HG02870 (cell line): ENCODE measurements around the gene IQSEC2.

Experiments used
- ATAC-seq: cut with Tn5 transposase; IDR thresholded peaks from one replicate; pipeline ENCODE4 v1.9.1; 2021; ENCODE audit warnings: mild to moderate bottlenecking, moderate library complexity; ENCODE audit not compliant: unreplicated experiment

The IQSEC2 gene

GRCh38 chrX:53246231-53246630, 35.2 kb downstream of the IQSEC2 start:
- ATAC-seq: no peak

- ATAC-seq: no peak
Measured at GRCh38 chrX:53244610-53245009, 36.8 kb downstream of the IQSEC2 start.

DNA sequence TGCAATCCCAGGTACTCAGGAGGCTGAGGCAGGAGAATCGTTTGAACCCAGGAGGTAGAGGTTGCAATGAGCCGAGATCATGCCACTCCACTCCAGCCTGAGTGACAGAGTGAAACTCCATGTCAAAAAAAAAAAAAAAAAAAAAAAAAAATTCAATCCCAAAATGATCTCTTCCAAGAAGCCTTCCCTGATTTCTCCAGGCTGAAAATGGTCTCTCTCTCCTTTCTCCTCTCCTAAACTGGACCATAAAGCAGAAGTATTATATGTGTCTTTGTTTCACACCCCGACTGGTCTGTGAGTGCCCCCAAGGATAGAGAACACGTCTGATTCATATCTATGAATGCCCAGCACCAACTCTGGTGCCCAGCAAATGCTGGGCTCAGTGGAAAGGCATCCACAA, 39.1 kb downstream of the IQSEC2 start:
- no peak for ATAC-seq

DNA sequence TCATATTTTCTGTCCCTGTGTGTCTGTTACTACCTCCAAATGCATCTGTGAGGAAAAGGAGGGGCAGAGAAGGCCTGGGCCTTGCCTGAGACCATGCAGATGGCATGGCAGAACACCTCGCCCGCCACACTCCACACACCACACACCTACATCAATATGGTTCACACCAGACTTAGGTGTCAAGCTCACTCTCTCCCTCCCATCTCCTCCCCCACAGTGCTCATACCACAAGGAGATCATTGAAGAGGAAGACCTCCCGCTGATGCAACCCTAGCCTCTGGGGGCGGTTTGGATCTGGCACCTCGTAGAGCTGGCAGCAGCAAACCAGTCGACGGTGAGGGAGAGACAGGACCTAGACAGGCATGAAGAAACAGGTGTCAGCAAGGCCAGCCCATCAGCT, 39.8 kb downstream of the IQSEC2 start:
- ATAC-seq: no peak

DNA sequence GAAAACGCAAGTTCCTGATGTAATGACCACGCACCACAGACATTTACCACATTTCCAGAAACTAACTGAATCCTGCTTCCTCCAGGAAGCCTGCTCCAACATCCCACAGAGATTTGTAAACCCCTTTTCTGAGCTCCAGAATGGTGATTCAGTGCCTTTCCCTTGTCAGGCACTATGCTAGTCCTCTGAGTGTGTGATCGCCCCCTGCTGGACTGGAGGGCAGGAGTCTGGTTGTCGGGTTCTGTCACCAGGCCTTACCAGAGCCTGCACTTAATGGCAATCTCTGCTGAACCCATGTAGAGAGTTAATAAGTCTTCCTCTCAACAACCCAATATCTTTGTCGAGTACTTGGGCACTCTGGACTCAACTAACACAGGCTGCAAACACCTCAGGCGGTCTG, 41.9 kb downstream of the IQSEC2 start:
- ATAC-seq: no peak

DNA sequence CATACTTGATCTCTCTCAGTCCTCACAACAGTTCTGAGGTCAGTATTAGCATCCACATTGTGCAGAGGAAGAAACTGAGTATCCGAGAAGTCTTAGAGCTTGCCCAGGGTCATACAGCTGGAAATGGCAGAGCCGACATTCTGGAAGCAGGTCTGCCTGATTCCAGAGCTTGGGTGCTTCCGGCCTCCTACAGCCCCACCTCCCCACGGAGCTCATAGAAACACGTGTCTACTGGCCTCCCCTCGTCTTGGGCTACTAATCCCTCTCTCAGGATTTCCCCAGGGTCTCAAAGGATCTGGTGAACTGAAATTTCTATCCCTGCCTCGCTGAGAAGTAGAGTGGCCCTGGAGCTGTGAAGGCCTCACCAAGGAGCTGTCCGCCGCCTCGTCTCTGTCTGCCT, 44.3 kb downstream of the IQSEC2 start:
- ATAC-seq: no peak

DNA sequence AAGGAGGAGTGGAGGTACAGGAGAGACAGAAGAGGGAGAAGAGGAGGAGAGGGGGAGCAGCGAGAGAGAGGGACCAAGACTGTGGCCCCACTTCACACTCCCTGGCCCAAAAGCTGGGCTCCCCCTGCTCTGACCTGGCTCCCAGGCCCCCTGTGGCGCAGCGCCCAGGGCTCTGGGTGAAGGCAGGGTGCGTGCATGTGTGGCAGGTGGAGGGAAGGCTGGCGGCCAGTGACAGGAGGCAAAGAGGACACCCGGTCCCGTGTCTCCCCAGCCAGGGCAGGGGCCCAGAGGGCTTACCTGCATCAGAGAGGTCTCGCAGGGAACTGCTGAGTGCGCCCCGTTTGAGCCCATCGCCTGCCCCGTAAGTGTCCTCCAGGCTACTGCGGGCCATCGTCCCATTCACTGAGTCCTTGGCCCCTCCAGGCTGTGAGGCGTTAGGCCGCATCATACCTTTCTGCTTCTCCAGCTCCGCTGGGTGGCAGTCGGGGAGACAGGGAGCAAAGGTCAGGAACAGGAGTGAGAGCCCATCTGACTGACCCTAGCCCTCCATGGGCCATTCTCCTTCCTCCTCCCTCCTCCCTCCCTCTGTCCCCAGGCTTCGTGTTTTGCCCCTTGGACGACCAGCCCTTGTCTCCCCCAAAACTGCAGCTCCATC, 45.2 kb downstream of the IQSEC2 start:
- no peak for ATAC-seq

DNA sequence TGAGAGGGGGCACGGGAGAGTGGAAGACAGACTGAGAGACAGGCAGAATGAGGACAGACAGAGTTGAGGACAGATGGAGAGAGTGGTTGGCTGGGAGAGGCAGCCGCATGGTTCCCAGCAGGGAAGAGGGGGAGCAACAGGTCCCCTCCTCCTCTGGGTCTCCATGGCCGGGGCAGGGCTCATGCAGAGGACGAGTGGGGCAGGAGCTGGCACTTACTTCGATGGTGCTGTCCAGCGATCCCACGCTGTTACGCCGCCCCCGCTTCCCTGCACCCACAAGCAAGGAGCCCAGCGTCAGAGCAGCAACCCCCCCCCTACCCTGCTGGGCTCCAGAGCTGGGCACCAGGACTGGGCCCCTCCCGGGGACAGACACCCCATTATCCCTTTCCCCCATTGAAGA, 45.8 kb downstream of the IQSEC2 start:
- no peak for ATAC-seq

GRCh38 chrX:53234484-53234883, 46.9 kb downstream of the IQSEC2 start:
- ATAC-seq: no peak

DNA sequence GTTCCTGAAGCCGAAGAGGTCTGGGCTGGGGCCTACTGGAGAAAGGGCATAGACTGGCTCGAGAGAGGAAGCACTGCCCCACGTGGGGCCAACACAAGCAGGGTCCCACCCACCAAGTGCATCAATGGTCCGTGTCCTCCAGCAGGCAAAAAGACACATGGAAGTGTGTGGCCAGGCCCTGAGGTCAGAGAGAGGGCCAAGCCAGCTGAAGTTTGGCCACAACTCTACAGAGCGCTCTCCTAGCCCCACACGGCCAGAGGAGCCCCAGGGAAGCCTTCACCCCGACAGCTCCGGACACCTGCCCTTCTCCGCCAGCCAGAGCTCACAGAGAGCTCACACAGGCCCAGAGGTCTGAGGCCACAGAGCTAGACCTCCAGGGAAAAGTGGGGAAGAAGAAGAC, 47.8 kb downstream of the IQSEC2 start:
- no peak for ATAC-seq

- no peak for ATAC-seq
Measured at GRCh38 chrX:53230116-53230515, 51.3 kb downstream of the IQSEC2 start.

DNA sequence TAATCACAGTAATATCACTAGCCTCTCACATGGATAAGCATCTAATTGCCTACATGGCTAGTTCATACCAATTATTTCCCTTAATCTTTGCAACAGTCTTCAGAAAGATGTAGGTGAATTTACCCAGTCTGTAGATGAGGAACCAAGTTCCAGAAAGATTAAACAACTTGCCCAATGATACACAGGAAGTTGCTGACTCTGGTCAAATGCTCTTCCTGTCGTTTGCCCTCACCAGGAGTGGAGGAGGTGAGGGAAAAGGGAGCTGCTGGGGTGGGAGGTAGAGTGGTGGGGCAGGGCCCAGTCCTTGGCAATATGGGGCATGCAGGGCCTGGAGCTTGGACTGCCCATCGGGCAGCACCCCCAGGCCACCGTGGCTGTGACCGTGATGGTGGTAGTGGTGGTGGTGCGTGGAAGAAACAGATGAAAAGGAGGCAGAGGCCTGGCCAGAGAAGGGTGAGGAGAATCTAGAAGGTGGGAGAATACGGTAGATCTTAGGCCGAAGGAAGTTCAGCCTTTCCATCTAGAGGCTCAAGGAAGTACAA, 54.1 kb downstream of the IQSEC2 start:
- ATAC-seq: no peak

DNA sequence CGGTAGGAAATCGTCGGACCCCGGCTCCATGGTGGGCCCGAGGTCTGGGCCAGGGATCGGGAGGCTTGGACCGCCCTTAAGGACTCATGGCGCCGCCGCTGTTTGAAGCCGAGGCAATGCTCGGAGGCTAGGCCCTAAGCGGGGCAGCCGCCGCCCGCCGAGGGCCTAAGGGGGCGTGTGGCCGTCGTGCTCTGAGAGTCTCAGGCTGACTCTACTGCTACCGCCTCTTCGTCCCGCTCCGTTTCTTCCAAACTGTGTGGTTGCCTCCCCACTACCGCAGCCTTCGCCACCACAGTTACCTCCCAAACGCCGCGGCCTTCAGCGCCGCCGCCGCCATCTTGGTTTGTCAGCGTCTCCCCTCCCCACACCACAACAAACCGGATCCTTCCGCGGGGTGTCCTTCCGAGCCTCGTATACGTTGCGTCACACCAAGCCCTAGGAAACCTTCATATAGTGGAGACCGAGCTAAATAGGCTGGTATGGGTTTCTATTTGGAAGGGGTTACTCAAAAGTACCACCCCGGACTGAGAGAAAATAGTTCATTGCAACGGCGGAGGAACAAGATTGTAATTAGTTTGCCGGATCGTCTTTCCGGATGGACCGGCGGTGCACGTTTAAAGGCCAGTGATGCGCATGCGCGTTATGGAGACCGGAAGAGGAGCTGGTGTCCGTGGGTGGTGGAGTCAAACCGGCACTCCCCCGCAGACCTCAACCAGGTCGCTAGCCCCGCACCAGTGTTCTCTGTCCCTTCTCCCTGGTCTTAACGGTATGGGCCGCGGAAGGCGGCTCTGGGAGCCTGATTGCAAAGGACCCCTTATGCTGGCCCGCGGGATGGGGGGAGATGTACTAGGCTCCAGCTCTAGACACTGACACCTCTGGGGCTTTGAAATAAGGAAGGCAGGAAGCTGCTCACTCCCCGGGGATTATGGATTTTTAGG, 56.3 kb downstream of the IQSEC2 start, which contains the start of gene KDM5C:
KDM5C (minus strand) TSS at position 348 of the 938 bp plus-strand sequence; CDS start at position 30, 318 bp downstream.
- peak; percentile 70 for ATAC-seq

DNA sequence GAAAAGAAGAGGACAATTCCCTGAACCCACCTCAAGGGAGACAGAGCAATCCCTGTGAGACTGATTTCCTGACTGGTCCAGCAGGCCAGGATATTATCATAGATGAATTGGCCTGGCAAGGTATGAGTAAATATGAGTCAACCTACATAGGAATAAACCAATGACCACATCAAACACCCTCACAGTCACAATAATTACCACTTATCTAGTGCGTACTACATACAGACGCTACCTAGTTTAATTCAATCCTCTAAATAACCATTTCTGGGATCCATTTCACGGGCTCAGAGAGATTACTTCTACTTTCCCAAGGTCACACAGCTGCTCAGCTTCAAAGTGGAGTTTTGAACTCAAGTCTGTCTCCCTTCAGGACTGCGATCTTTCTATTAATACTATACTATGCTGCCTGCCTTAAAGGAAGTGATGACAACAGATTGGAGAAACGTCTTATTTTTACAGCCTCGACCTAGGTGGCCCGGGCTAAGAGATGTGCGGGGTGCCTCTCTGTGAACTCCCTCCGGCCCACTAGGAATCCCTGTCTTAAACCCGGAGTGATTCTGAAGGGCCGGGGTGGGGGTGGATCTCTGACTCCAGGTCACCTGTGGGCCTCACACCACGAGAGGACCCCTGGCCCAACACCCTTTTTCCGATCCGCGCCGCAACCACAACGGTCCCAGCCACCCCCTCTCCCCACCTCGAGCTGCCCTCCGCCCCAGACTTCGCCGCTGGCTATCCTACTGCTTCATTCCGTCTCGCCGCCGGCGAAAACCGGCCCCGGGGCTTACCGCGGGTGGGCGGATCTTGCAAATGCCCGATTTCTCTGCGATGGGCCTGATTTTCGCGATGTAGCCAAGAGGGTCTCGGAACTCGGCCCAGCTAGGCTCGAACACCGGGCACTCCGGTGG, 57.2 kb downstream of the IQSEC2 start:
- ATAC-seq: peak; percentile 8

GRCh38 chrX:53223068-53223693, 58.2 kb downstream of the IQSEC2 start:
- ATAC-seq: no peak
